WTC11 (cell line): ENCODE results near the gene SEMG2.

Experiments
- ARID4B ChIP-seq: sonication (generic); formaldehyde crosslinking; IDR thresholded peaks from 2 replicates; pipeline ENCODE4 v1.8.0; 2023; ENCODE audit warnings: missing genetic modification reagents, mild to moderate bottlenecking, borderline replicate concordance
- ZNF232 ChIP-seq: sonication (generic); formaldehyde crosslinking; IDR thresholded peaks from 2 replicates; pipeline ENCODE4 v1.8.0; 2022; ENCODE audit warnings: mild to moderate bottlenecking, missing genetic modification reagents
- TF ChIP-seq, protein P1 (sequence below): fragments of 200-600 bp; IDR thresholded peaks from 2 replicates; pipeline ENCODE4 v1.8.0; 2022; ENCODE audit warnings: antibody characterized with exemption
- TF ChIP-seq, protein P2 (sequence below): fragments of 250-450 bp; sonication (Bioruptor Pico); IDR thresholded peaks from 2 replicates; pipeline ENCODE4 v2.1.2; 2022; ENCODE audit warnings: mild to moderate bottlenecking, moderate library complexity
- TF ChIP-seq, protein P3 (sequence below): sonication (generic); formaldehyde crosslinking; conservative IDR thresholded peaks from 2 replicates; pipeline ENCODE4 v1.8.1; 2022; ENCODE audit warnings: mild to moderate bottlenecking, missing genetic modification reagents
- TF ChIP-seq, protein P4 (sequence below): sonication (generic); formaldehyde crosslinking; IDR thresholded peaks from 2 replicates; pipeline ENCODE4 v1.8.1; 2022; ENCODE audit warnings: low read depth, missing genetic modification reagents, borderline replicate concordance
- TF ChIP-seq, protein P5 (sequence below): sonication (generic); formaldehyde crosslinking; IDR thresholded peaks from 2 replicates; pipeline ENCODE4 v1.8.1; 2023; ENCODE audit warnings: mild to moderate bottlenecking, moderate library complexity, missing genetic modification reagents

DNA sequence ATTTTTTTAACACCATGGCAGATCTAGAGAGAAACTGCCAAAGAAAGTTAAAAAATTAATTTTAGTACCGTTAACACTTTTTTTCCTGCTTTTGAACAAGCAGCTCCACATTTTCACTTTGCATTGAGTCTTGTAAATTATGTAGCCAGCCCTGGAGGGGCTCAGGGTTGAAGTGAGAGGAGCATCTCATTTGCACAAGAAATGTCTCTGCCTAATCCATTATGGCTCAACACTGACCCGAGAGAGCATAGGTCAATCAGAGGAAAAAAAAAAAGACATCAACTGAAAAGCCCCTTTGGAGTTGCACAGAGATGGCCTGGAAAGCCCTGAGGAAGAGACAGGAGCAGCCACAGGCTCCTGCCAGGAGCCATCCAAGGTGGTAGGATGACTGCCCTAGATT lies 37.5 kb downstream of the SEMG2 start:
- TF ChIP-seq, protein P1, sequence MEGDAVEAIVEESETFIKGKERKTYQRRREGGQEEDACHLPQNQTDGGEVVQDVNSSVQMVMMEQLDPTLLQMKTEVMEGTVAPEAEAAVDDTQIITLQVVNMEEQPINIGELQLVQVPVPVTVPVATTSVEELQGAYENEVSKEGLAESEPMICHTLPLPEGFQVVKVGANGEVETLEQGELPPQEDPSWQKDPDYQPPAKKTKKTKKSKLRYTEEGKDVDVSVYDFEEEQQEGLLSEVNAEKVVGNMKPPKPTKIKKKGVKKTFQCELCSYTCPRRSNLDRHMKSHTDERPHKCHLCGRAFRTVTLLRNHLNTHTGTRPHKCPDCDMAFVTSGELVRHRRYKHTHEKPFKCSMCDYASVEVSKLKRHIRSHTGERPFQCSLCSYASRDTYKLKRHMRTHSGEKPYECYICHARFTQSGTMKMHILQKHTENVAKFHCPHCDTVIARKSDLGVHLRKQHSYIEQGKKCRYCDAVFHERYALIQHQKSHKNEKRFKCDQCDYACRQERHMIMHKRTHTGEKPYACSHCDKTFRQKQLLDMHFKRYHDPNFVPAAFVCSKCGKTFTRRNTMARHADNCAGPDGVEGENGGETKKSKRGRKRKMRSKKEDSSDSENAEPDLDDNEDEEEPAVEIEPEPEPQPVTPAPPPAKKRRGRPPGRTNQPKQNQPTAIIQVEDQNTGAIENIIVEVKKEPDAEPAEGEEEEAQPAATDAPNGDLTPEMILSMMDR = no peak
- TF ChIP-seq, protein P2, sequence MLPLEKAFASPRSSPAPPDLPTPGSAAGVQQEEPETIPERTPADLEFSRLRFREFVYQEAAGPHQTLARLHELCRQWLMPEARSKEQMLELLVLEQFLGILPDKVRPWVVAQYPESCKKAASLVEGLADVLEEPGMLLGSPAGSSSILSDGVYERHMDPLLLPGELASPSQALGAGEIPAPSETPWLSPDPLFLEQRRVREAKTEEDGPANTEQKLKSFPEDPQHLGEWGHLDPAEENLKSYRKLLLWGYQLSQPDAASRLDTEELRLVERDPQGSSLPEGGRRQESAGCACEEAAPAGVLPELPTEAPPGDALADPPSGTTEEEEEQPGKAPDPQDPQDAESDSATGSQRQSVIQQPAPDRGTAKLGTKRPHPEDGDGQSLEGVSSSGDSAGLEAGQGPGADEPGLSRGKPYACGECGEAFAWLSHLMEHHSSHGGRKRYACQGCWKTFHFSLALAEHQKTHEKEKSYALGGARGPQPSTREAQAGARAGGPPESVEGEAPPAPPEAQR (CRISPR knock-in tag) = no peak
- TF ChIP-seq, protein P3, sequence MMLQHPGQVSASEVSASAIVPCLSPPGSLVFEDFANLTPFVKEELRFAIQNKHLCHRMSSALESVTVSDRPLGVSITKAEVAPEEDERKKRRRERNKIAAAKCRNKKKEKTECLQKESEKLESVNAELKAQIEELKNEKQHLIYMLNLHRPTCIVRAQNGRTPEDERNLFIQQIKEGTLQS (CRISPR knock-in tag) = no peak
- TF ChIP-seq ARID4B (no peak), ZNF232 (CRISPR knock-in tag) (no peak)
- TF ChIP-seq, protein P4, sequence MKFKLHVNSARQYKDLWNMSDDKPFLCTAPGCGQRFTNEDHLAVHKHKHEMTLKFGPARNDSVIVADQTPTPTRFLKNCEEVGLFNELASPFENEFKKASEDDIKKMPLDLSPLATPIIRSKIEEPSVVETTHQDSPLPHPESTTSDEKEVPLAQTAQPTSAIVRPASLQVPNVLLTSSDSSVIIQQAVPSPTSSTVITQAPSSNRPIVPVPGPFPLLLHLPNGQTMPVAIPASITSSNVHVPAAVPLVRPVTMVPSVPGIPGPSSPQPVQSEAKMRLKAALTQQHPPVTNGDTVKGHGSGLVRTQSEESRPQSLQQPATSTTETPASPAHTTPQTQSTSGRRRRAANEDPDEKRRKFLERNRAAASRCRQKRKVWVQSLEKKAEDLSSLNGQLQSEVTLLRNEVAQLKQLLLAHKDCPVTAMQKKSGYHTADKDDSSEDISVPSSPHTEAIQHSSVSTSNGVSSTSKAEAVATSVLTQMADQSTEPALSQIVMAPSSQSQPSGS (CRISPR knock-in tag) = no peak
- TF ChIP-seq, protein P5, sequence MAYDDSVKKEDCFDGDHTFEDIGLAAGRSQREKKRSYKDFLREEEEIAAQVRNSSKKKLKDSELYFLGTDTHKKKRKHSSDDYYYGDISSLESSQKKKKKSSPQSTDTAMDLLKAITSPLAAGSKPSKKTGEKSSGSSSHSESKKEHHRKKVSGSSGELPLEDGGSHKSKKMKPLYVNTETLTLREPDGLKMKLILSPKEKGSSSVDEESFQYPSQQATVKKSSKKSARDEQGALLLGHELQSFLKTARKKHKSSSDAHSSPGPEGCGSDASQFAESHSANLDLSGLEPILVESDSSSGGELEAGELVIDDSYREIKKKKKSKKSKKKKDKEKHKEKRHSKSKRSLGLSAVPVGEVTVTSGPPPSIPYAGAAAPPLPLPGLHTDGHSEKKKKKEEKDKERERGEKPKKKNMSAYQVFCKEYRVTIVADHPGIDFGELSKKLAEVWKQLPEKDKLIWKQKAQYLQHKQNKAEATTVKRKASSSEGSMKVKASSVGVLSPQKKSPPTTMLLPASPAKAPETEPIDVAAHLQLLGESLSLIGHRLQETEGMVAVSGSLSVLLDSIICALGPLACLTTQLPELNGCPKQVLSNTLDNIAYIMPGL (CRISPR knock-in tag) = no peak
